ENCODE data around the gene CATSPERB. TPM values are rescaled to one million over a fixed set of nuclear protein-coding genes. Genes with fewer than 3 reads are reported as not detected.

Gene CATSPERB
- total and polyA plus RNA-seq, 10 of the 15 experiments (the other 5 are each of a cell fraction or from before 2014, with no cell fraction given): not detected

DNA sequence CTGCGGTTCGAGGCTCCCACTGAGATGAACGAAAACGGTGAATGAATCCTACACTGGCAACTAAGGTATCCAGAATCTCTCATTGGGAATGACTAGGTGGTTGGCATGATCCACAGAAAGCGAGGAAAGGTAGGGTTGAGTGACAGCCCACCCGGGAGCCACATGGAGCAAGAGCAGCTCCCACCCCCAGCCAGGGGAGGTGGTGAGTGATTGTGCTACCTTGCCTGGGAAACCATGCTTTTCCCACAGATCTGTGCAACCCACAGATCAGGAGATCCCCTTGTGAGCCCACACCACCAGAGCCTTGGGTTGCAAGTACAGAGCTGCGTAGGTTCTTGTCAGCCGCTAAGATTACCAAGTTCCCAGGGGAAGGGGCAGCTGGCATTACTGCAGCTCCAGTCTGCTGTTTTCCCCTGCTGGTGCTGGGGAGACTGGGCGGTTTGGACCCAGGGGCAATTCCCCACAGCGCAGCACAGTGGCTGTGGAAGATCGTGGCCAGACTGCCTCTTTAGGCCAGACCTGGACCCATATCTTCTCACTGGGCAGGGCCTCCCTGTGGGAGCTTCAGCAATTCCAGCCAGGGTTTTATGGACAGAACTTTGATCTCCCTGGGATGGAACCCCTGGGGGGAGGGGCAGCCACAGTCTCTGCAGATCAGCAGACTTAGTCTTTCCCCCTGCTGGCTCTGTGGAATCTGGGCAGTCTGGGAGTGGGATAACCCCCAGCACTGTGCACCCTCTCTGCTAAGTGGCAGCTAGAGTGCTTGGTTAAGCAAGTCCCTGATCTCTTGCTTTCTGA is 177.2 kb downstream of the CATSPERB start:
- Histone ChIP-seq H3K4me1 (ENCODE audit: control insufficient read depth, insufficient read depth, low read length) (no peaks in the 10 kb centered on the region), H2AFZ (ENCODE audit: control insufficient read depth, low read depth, low read length) (no peak overlapping the region), H3K36me3 (ENCODE audit: control insufficient read depth in 2 of 2, insufficient read depth in 2 of 2, low read length in 1 of 2) (no peaks in the 10 kb centered on the region), H3K4me2 (ENCODE audit: control insufficient read depth, insufficient read depth) (no peak overlapping the region), H3K27ac (ENCODE audit: control insufficient read depth, insufficient read depth) (no peak overlapping the region), H3K9me3 (replicated peaks; ENCODE audit: control insufficient read depth, insufficient read depth, low read length) (no peaks in the 10 kb centered on the region), H3K4me3 (no peak overlapping the region), H3K27me3 (replicated peaks in 1 of 2; ENCODE audit: control insufficient read depth in 2 of 2, insufficient read depth in 2 of 2, low read length in 1 of 2) (no peaks in the 10 kb centered on the region), H4K20me1 (ENCODE audit: control insufficient read depth, insufficient read depth) (no peaks in the 10 kb centered on the region), H3K79me2 (ENCODE audit: control insufficient read depth, insufficient read depth, low read length) (no peaks in the 10 kb centered on the region), H3K9ac (ENCODE audit: control insufficient read depth, insufficient read depth, low read length) (no peak overlapping the region)
- no TSS peak for BruUV-seq (replicated peaks)
- intact Hi-C loops (cut with micrococcal nuclease; ENCODE audit: unreplicated experiment): no loop called here
- CTCF ChIA-PET: no interaction called here
- no peak for FAIRE-seq
- no peak for ATAC-seq
- RAD21 ChIA-PET (ENCODE audit: unreplicated experiment): no interaction called here
- TF ChIP-seq SMAD5 (IDR thresholded peaks at IDR 0.05; ENCODE audit: low read depth) (no peak), FOXM1 (IDR thresholded peaks at IDR 0.05; ENCODE audit: low read depth, low read length) (no peak), CBX3 (IDR thresholded peaks at IDR 0.05; ENCODE audit: borderline replicate concordance, low read depth) (no peak), PML (IDR thresholded peaks at IDR 0.05; ENCODE audit: low read length) (no peak), HDAC6 (IDR thresholded peaks at IDR 0.05; ENCODE audit: unreplicated experiment) (no peak)
- TF ChIP-seq, protein P1, sequence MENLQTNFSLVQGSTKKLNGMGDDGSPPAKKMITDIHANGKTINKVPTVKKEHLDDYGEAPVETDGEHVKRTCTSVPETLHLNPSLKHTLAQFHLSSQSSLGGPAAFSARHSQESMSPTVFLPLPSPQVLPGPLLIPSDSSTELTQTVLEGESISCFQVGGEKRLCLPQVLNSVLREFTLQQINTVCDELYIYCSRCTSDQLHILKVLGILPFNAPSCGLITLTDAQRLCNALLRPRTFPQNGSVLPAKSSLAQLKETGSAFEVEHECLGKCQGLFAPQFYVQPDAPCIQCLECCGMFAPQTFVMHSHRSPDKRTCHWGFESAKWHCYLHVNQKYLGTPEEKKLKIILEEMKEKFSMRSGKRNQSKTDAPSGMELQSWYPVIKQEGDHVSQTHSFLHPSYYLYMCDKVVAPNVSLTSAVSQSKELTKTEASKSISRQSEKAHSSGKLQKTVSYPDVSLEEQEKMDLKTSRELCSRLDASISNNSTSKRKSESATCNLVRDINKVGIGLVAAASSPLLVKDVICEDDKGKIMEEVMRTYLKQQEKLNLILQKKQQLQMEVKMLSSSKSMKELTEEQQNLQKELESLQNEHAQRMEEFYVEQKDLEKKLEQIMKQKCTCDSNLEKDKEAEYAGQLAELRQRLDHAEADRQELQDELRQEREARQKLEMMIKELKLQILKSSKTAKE (IDR thresholded peaks at IDR 0.05; ENCODE audit: low read depth, poor library complexity, severe bottlenecking): no peak
- TF ChIP-seq, protein P2, sequence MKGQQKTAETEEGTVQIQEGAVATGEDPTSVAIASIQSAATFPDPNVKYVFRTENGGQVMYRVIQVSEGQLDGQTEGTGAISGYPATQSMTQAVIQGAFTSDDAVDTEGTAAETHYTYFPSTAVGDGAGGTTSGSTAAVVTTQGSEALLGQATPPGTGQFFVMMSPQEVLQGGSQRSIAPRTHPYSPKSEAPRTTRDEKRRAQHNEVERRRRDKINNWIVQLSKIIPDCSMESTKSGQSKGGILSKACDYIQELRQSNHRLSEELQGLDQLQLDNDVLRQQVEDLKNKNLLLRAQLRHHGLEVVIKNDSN (IDR thresholded peaks at IDR 0.05; ENCODE audit: borderline replicate concordance, extremely low read length, insufficient read depth, low read depth, low read length): no peak
- TF ChIP-seq, protein P3, sequence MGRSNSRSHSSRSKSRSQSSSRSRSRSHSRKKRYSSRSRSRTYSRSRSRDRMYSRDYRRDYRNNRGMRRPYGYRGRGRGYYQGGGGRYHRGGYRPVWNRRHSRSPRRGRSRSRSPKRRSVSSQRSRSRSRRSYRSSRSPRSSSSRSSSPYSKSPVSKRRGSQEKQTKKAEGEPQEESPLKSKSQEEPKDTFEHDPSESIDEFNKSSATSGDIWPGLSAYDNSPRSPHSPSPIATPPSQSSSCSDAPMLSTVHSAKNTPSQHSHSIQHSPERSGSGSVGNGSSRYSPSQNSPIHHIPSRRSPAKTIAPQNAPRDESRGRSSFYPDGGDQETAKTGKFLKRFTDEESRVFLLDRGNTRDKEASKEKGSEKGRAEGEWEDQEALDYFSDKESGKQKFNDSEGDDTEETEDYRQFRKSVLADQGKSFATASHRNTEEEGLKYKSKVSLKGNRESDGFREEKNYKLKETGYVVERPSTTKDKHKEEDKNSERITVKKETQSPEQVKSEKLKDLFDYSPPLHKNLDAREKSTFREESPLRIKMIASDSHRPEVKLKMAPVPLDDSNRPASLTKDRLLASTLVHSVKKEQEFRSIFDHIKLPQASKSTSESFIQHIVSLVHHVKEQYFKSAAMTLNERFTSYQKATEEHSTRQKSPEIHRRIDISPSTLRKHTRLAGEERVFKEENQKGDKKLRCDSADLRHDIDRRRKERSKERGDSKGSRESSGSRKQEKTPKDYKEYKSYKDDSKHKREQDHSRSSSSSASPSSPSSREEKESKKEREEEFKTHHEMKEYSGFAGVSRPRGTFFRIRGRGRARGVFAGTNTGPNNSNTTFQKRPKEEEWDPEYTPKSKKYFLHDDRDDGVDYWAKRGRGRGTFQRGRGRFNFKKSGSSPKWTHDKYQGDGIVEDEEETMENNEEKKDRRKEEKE (IDR thresholded peaks at IDR 0.05): no peak
- WGBS (ENCODE audit: insufficient coverage, insufficient replicate concordance, low lambda C conversion rate, missing lambda C conversion rate): 45% methylated on average over 11 of the region's 11 CpGs
- SMC1A ChIA-PET (ENCODE audit: uncharacterized antibody, unreplicated experiment): no interaction called here
- in situ Hi-C loops (cut with MboI): no loop called here
- no peak for DNase-seq (ENCODE audit: low read depth, low spot score)
- POLR2A ChIA-PET: no interaction called here

Data from GM12878 (cell line).